Peyer's patch (tissue), 4 donors: ENCODE measurements around the gene GPR152. TPM values are rescaled to one million over a fixed set of nuclear protein-coding genes. Genes with fewer than 3 reads are reported as not detected.

Experiments used
- DNase-seq, 3 donors: peaks; one replicate each; pipeline ENCODE4 v3.0.0-alpha.2; 2017 to 2019
- H3K27ac ChIP-seq, 4 donors: fragments of 200-600 bp; sonication (generic); one replicate each; pipeline ENCODE4 v1.5.1; 2016 to 2019
- H3K27me3 ChIP-seq, 2 donors: fragments of 200-600 bp; sonication (generic); one replicate each; pipeline ENCODE4 v1.5.1; 2019
- H3K36me3 ChIP-seq, 3 donors: fragments of 200-600 bp; sonication (generic); one replicate each; pipeline ENCODE4 v1.5.1; 2016 to 2019
- H3K4me1 ChIP-seq, 4 donors: fragments of 200-600 bp; sonication (generic); one replicate each; pipeline ENCODE4 v1.5.1; 2016 to 2019
- H3K4me3 ChIP-seq, 4 donors: fragments of 200-600 bp; sonication (generic); 1 replicate in 3 of 4; 2 replicates in 1 of 4; pipeline ENCODE4 v1.5.1; 2016 to 2019; ENCODE audit warnings: mild to moderate bottlenecking in 1 of 4
- H3K9me3 ChIP-seq, 4 donors: fragments of 200-600 bp; sonication (generic); one replicate each; pipeline ENCODE4 v1.5.1; 2016 to 2019; ENCODE audit warnings: mild to moderate bottlenecking in 1 of 4
- CTCF ChIP-seq, 6 experiments: fragments of 450-650 bp in 4 of 6; fragments of 200-600 bp in 2 of 6; sonication (generic) in 1 of 6; IDR thresholded peaks; one replicate each; pipeline ENCODE4 v1.5.1; 2017 to 2019; ENCODE audit warnings: antibody characterized with exemption in 6 of 6, mild to moderate bottlenecking in 3 of 6, moderate library complexity in 1 of 6
- POLR2A ChIP-seq, 2 donors: fragments of 450-650 bp; IDR thresholded peaks; one replicate each; pipeline ENCODE4 v1.5.1; 2017; ENCODE audit warnings: antibody characterized with exemption in 2 of 2, mild to moderate bottlenecking in 2 of 2, moderate library complexity in 2 of 2
- total RNA-seq, 4 donors: library from RNA; depleted of rRNA; stranded (reverse); fragments of >200 nt; gene quantifications; one replicate each; pipeline ENCODE4 v1.1.0, GENCODE V29; 2016

The GPR152 gene
- total RNA-seq, 4 donors from 2014 or later, result not detected

- TF ChIP-seq CTCF (IDR thresholded peaks at IDR 0.05), result no peak
- DNase-seq, result no peak
- Histone ChIP-seq H3K27ac (no peak within 1 kb of the TSS), H3K9me3 (no peaks in the 10 kb centered on the region), H3K4me1 (peaks cover 0 to 6% (median 3%) of the 10 kb centered on the region in 4 donors), H3K4me3 (no peak within 1 kb of the TSS), H3K27me3 (no peaks in the 10 kb centered on the region), H3K36me3 (no peaks in the 10 kb centered on the region)
These were observed 2.5 kb upstream of the GPR152 start, which contains the start of gene CABP4 for GRCh38 chr11:67455054-67455453. Gene CABP4 (plus strand): TSS chr11:67455354. CDS start chr11:67455424, 70 bp downstream.

- DNase-seq, result no peak
- Histone ChIP-seq H3K4me3 (no peak overlapping the region), H3K27me3 (no peaks in the 10 kb centered on the region), H3K9me3 (no peaks in the 10 kb centered on the region), H3K36me3 (no peaks in the 10 kb centered on the region), H3K4me1 (peaks cover 0 to 10% (median 4%) of the 10 kb centered on the region in 4 donors), H3K27ac (no peak overlapping the region)
- no peak for TF ChIP-seq CTCF (IDR thresholded peaks at IDR 0.05)
These were observed 1.5 kb upstream of the GPR152 start for GRCh38 chr11:67453816-67454732.

GRCh38 chr11:67451658-67451976 lies 912 bp downstream of the GPR152 start:
- TF ChIP-seq POLR2A (IDR thresholded peaks at IDR 0.05), result no peak
- TF ChIP-seq CTCF (IDR thresholded peaks at IDR 0.05), result no peak
- Histone ChIP-seq H3K27me3 (no peaks in the 10 kb centered on the region), H3K36me3 (no peaks in the 10 kb centered on the region), H3K4me1 (peaks cover 0 to 18% (median 9%) of the 10 kb centered on the region in 4 donors), H3K4me3 (no peak overlapping the region), H3K9me3 (no peaks in the 10 kb centered on the region), H3K27ac (peak overlapping the region in 2 of 4 donors; percentile 4 to 10)
- DNase-seq, result no peak

GRCh38 chr11:67450796-67451657 lies 1.5 kb downstream of the GPR152 start:
- no peak for DNase-seq
- H3K4me1 ChIP-seq, result peaks cover 0 to 21% (median 9%) of the 10 kb centered on the region in 4 donors
- no peak overlapping the region for H3K4me3 ChIP-seq
- TF ChIP-seq POLR2A (IDR thresholded peaks at IDR 0.05) (no peak), CTCF (IDR thresholded peaks at IDR 0.05) (no peak)
- no peaks in the 10 kb centered on the region for H3K9me3 ChIP-seq
- H3K36me3 ChIP-seq, result no peaks in the 10 kb centered on the region
- H3K27ac ChIP-seq, result no peak overlapping the region
- H3K27me3 ChIP-seq, result no peaks in the 10 kb centered on the region

GRCh38 chr11:67449116-67449844 lies 3.2 kb downstream of the GPR152 start:
- TF ChIP-seq CTCF (IDR thresholded peaks at IDR 0.05) (no peak), POLR2A (IDR thresholded peaks at IDR 0.05) (no peak)
- H3K9me3 ChIP-seq, result no peaks in the 10 kb centered on the region
- H3K27me3 ChIP-seq, result no peaks in the 10 kb centered on the region
- no peak overlapping the region for H3K4me3 ChIP-seq
- peaks cover 0 to 33% (median 25%) of the 10 kb centered on the region in 4 donors for H3K4me1 ChIP-seq
- DNase-seq, result no peak
- no peaks in the 10 kb centered on the region for H3K36me3 ChIP-seq
- H3K27ac ChIP-seq, result peak overlapping the region in 1 of 4 donors; percentile 5
